Measurements from ENCODE around the gene LYPD8. TPM values are rescaled to one million over a fixed set of nuclear protein-coding genes. Genes with fewer than 3 reads are reported as not detected.
A peak's percentile ranks its signal among the peaks of the same experiment; 100 is the strongest.
"Not testable (repeated sequence)": the region's sequence is repeated elsewhere in the genome, so short reads cannot be mapped to it uniquely, and the experiment has no call there.

The LYPD8 gene
- total RNA-seq: 100 to 1,000 TPM; 366 to 407 TPM
- long read RNA-seq, transcript LYPD8-202 (7 exons, 1,142 nt): major isoform, 6 of 176 reads
- long read RNA-seq, partial matches to known transcripts: 19 of 176 reads
- long read RNA-seq, other reads (novel, unspliced or antisense): 151 of 176 reads

GRCh38 chr1:248755517-248755916 lies at the start of gene LYPD8:
TSS of gene LYPD8 (minus strand) at chr1:248755759. CDS start at chr1:248751081, 4,678 bp downstream.
- DNase-seq: peak; percentile 31 to 40
- ATAC-seq: peak; percentile 81
- intact Hi-C loops (cut with DNase I, micrococcal nuclease): no loop called here

- intact Hi-C loops (cut with DNase I, micrococcal nuclease): no loop called here
- peak; percentile 67 for ATAC-seq
Measured at GRCh38 chr1:248804771-248805681, 49.5 kb upstream of the LYPD8 start.

GRCh38 chr1:248803501-248803900 lies 47.9 kb upstream of the LYPD8 start:
- intact Hi-C loops (cut with DNase I, micrococcal nuclease); DNase-seq: not testable (repeated sequence)

More at GRCh38 chr1:248804771-248805681, 49.5 kb upstream of the LYPD8 start:
- peak; percentile 32 to 45 for DNase-seq

GRCh38 chr1:248802454-248802853 lies 46.9 kb upstream of the LYPD8 start:
- DNase-seq: peak; percentile 62 to 76
- intact Hi-C loops (cut with DNase I, micrococcal nuclease): no loop called here
- ATAC-seq: peak; percentile 78

More at GRCh38 chr1:248803501-248803900, 47.9 kb upstream of the LYPD8 start:
- ATAC-seq: not testable (repeated sequence)

GRCh38 chr1:248800459-248800858 lies 44.9 kb upstream of the LYPD8 start:
- no peak for DNase-seq
- intact Hi-C loops (cut with DNase I, micrococcal nuclease): no loop called here
- ATAC-seq: no peak

- intact Hi-C loops (cut with DNase I, micrococcal nuclease): no loop called here
- ATAC-seq (no peak), DNase-seq (no peak)
Measured at GRCh38 chr1:248798791-248799190, 43.2 kb upstream of the LYPD8 start.

- intact Hi-C loops (cut with DNase I, micrococcal nuclease); DNase-seq; ATAC-seq: not testable (repeated sequence)
Measured at GRCh38 chr1:248794663-248795062, 39.1 kb upstream of the LYPD8 start.

- DNase-seq (no peak), ATAC-seq (no peak)
- intact Hi-C loops (cut with DNase I, micrococcal nuclease): no loop called here
Measured at GRCh38 chr1:248793592-248793991, 38.0 kb upstream of the LYPD8 start.

GRCh38 chr1:248792342-248792741 lies 36.8 kb upstream of the LYPD8 start:
- no peak for DNase-seq
- intact Hi-C loops (cut with DNase I, micrococcal nuclease): no loop called here
- ATAC-seq: no peak

- peak; percentile 40 for ATAC-seq
- intact Hi-C loops (cut with DNase I, micrococcal nuclease): no loop called here
- DNase-seq: no peak
Measured at GRCh38 chr1:248791010-248791409, 35.5 kb upstream of the LYPD8 start.

GRCh38 chr1:248790456-248790855 lies 34.9 kb upstream of the LYPD8 start:
- DNase-seq: no peak
- intact Hi-C loops (cut with DNase I, micrococcal nuclease): no loop called here
- no peak for ATAC-seq

GRCh38 chr1:248789337-248789736 lies 33.8 kb upstream of the LYPD8 start:
- intact Hi-C loops (cut with DNase I, micrococcal nuclease); DNase-seq: not testable (repeated sequence)
- ATAC-seq: peak; percentile 72

GRCh38 chr1:248788327-248788726 lies 32.8 kb upstream of the LYPD8 start:
- DNase-seq (no peak), ATAC-seq (peak; percentile 81)
- intact Hi-C loops (cut with DNase I, micrococcal nuclease): no loop called here

- intact Hi-C loops (cut with DNase I, micrococcal nuclease): no loop called here
- DNase-seq (no peak), ATAC-seq (no peak)
Measured at GRCh38 chr1:248787430-248787829, 31.9 kb upstream of the LYPD8 start.

GRCh38 chr1:248786156-248786555 lies 30.6 kb upstream of the LYPD8 start:
- DNase-seq (no peak), ATAC-seq (no peak)
- intact Hi-C loops (cut with DNase I, micrococcal nuclease): no loop called here

GRCh38 chr1:248783367-248783766 lies 27.8 kb upstream of the LYPD8 start:
- intact Hi-C loops (cut with DNase I, micrococcal nuclease): no loop called here
- DNase-seq (no peak), ATAC-seq (peak; percentile 55)

GRCh38 chr1:248782416-248783141 lies 27.0 kb upstream of the LYPD8 start:
- intact Hi-C loops (cut with DNase I, micrococcal nuclease): no loop called here
- DNase-seq (no peak), ATAC-seq (peak; percentile 67)

- intact Hi-C loops (cut with DNase I, micrococcal nuclease): no loop called here
- no peak for ATAC-seq
- DNase-seq: no peak
Measured at GRCh38 chr1:248779350-248779749, 23.8 kb upstream of the LYPD8 start.

GRCh38 chr1:248778906-248779305 lies 23.3 kb upstream of the LYPD8 start:
- DNase-seq (no peak), ATAC-seq (no peak)
- intact Hi-C loops (cut with DNase I, micrococcal nuclease): no loop called here

- intact Hi-C loops (cut with DNase I, micrococcal nuclease): no loop called here
- ATAC-seq (no peak), DNase-seq (no peak)
Measured at GRCh38 chr1:248776991-248777390, 21.4 kb upstream of the LYPD8 start.

Measured in left colon (tissue), 2 donors.